CD14-positive monocyte (primary cell): Measurements from ENCODE around the gene SLX9. TPM values are rescaled to one million over a fixed set of nuclear protein-coding genes. Genes with fewer than 3 reads are reported as not detected.

ENCODE experiments used
- DNase-seq, 3 donors: peaks; one replicate each; pipeline ENCODE4 v3.0.0-alpha.2; 2011 to 2022
- H2AFZ ChIP-seq: 2 replicates; pipeline ENCODE4 v1.6.0; 2012; ENCODE audit warnings: mild to moderate bottlenecking, low read depth, low read length, inconsistent platforms; ENCODE audit not compliant: insufficient read depth, poor library complexity, severe bottlenecking
- H3K27ac ChIP-seq, 2 donors: 1 replicate in 1 of 2; 2 replicates in 1 of 2; pipeline ENCODE4 v1.5.1; 2012 to 2013; ENCODE audit warnings: low read length in 2 of 2, control low read depth in 1 of 2, inconsistent platforms in 1 of 2, low read depth in 1 of 2, mild to moderate bottlenecking in 1 of 2
- H3K27me3 ChIP-seq, 2 donors: one replicate each; pipeline versions ENCODE4 v1.6.0 to v1.6.1; 2011 to 2013; ENCODE audit warnings: low read length in 2 of 2; ENCODE audit not compliant: control insufficient read depth in 2 of 2, insufficient read depth in 2 of 2
- H3K36me3 ChIP-seq, 2 donors: replicated peaks in 1 of 2; 1 replicate in 1 of 2; 2 replicates in 1 of 2; pipeline versions ENCODE4 v1.5.1 to v1.6.1; 2012 to 2013; ENCODE audit warnings: low read length in 2 of 2, control low read depth in 1 of 2, inconsistent platforms in 1 of 2, mild to moderate bottlenecking in 1 of 2; ENCODE audit not compliant: insufficient read depth in 2 of 2, control insufficient read depth in 1 of 2
- H3K4me1 ChIP-seq, 2 donors: 1 replicate in 1 of 2; 2 replicates in 1 of 2; pipeline versions ENCODE4 v1.5.1 to v1.6.1; 2012 to 2013; ENCODE audit warnings: low read length in 2 of 2, control low read depth in 1 of 2, inconsistent platforms in 1 of 2, mild to moderate bottlenecking in 1 of 2, moderate library complexity in 1 of 2; ENCODE audit not compliant: insufficient read depth in 2 of 2, control insufficient read depth in 1 of 2
- H3K4me2 ChIP-seq: replicated peaks from 2 replicates; pipeline ENCODE3; 2012; ENCODE audit warnings: low read length, moderate library complexity, mild to moderate bottlenecking; ENCODE audit not compliant: poor library complexity, severe bottlenecking; ENCODE audit errors: extremely low read depth
- H3K4me3 ChIP-seq, 3 experiments: fragments of 200-600 bp in 1 of 3; sonication (generic) in 1 of 3; replicated peaks in 1 of 3; 1 replicate in 2 of 3; 2 replicates in 1 of 3; pipeline ENCODE4 v1.5.1; 2011 to 2013; ENCODE audit warnings: low read length in 3 of 3, mild to moderate bottlenecking in 3 of 3, control low read depth in 2 of 3, low read depth in 2 of 3, inconsistent platforms in 1 of 3, moderate library complexity in 1 of 3
- H3K79me2 ChIP-seq: 2 replicates; pipeline ENCODE4 v1.6.0; 2012; ENCODE audit warnings: mild to moderate bottlenecking, control low read depth, inconsistent platforms, low read length, moderate library complexity; ENCODE audit not compliant: insufficient read depth
- H3K9ac ChIP-seq: 2 replicates; pipeline ENCODE4 v1.6.0; 2017; ENCODE audit warnings: low read length, mild to moderate bottlenecking; ENCODE audit not compliant: insufficient read depth, poor library complexity, severe bottlenecking
- H3K9me3 ChIP-seq, 2 donors: replicated peaks in 1 of 2; 1 replicate in 1 of 2; 2 replicates in 1 of 2; pipeline versions ENCODE4 v1.5.1 to v1.6.1; 2012 to 2013; ENCODE audit warnings: low read length in 2 of 2, control low read depth in 1 of 2; ENCODE audit not compliant: control insufficient read depth in 1 of 2, insufficient read depth in 1 of 2
- H4K20me1 ChIP-seq: 2 replicates; pipeline ENCODE4 v1.6.0; 2012; ENCODE audit warnings: mild to moderate bottlenecking, low read length, control low read depth, moderate library complexity; ENCODE audit not compliant: insufficient read depth
- H3K27ac Mint-ChIP-seq, 7 donors: one replicate each; pipeline ENCODE4 v1.8.0; 2020; ENCODE audit warnings: mild to moderate bottlenecking in 7 of 7, mixed read lengths in 7 of 7, moderate library complexity in 6 of 7, inconsistent platforms in 2 of 7
- H3K27me3 Mint-ChIP-seq, 3 donors: one replicate each; pipeline ENCODE4 v1.8.0; 2021 to 2022; ENCODE audit warnings: low read depth in 3 of 3, mild to moderate bottlenecking in 3 of 3, mixed read lengths in 3 of 3, moderate library complexity in 3 of 3, inconsistent platforms in 1 of 3
- H3K36me3 Mint-ChIP-seq, 2 donors: one replicate each; pipeline ENCODE4 v1.8.0; 2020; ENCODE audit warnings: mixed read lengths in 2 of 2, inconsistent platforms in 1 of 2, mild to moderate bottlenecking in 1 of 2
- H3K4me1 Mint-ChIP-seq: one replicate; pipeline ENCODE4 v1.8.0; 2020; ENCODE audit warnings: mild to moderate bottlenecking, mixed read lengths
- H3K4me3 Mint-ChIP-seq, 2 donors: one replicate each; pipeline ENCODE4 v1.8.0; 2020; ENCODE audit warnings: mild to moderate bottlenecking in 2 of 2, mixed read lengths in 2 of 2, moderate library complexity in 1 of 2
- H3K9me3 Mint-ChIP-seq, 7 donors: one replicate each; pipeline ENCODE4 v1.8.0; 2020 to 2022; ENCODE audit warnings: mixed read lengths in 7 of 7, mild to moderate bottlenecking in 6 of 7, moderate library complexity in 6 of 7, inconsistent platforms in 2 of 7
- WGBS: methylation state at CpG from one replicate; pipeline ENCODE4 v1.1.5; 2013; ENCODE audit warnings: missing lambda C conversion rate; ENCODE audit not compliant: insufficient coverage; 5-methylcytosine and 5-hydroxymethylcytosine counted together
- intact Hi-C, 2 donors: fragments of 100-400 bp; cut with micrococcal nuclease; formaldehyde crosslinking; loops; one replicate each; pipeline versions ENCODE4 v1.15.0 to v1.15.1; 2023
- polyA plus RNA-seq, 3 donors: library from polyadenylated mRNA; depleted of rRNA in 1 of 3; unstranded in 2 of 3; stranded (reverse) in 1 of 3; fragments of 300-500 nt in 2 of 3; fragments of >200 nt in 1 of 3; fragmentation: Illumina TruSeq in 2 of 3; gene quantifications; 1 replicate in 2 of 3; 2 replicates in 1 of 3; pipeline ENCODE4 v1.2.3, GENCODE V29; 2012 to 2021
- TF ChIP-seq, protein P1 (sequence below): fragments of 200-600 bp; IDR thresholded peaks from one replicate; pipeline ENCODE4 v1.8.0; 2022; ENCODE audit warnings: antibody characterized with exemption, mild to moderate bottlenecking

Gene SLX9
- polyA plus RNA-seq, 3 donors = 7.5 to 9.0 (median 9.0) TPM

DNA sequence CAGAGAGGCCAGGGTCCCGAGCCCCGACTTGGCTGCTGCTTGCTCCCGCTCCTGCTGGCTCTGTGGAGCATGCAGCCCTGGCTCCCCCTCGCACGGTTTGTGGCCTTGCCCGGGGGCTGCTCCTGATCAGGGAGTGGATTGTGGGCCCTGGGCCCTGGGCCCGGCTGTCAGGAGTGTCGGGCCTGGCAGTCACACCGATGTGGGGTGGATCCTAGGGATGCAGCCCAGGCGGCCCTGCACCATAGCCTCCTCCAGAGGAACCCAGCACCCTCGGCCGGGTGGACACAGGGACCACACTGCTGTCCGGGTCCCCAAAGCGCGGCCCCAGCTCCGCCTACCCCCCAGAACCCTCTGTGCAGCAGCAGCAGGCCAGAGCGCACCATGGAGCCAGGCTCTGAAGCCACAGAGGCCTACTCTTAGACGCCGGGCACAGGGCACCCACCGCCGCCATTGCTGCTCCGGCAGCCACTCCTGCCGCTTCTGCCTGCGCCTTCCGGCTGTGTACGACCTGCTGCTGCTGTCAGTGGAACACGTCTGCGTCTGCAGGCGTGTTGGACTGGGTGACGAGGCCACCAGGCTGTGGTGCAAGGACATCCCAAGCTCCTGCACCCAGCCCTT lies 9.4 kb downstream of the SLX9 start:
- Histone ChIP-seq H3K79me2 (peaks cover 38% of the 10 kb centered on the region), H4K20me1 (peaks cover 45% of the 10 kb centered on the region), H2AFZ (no peak overlapping the region), H3K27me3 (no peaks in the 10 kb centered on the region), H3K4me1 (no peaks in the 10 kb centered on the region), H3K9me3 (no peaks in the 10 kb centered on the region), H3K9ac (no peak overlapping the region), H3K4me2 (no peak overlapping the region), H3K27ac (no peak overlapping the region), H3K4me3 (no peak overlapping the region), H3K36me3 (peaks cover 38 to 61% of the 10 kb centered on the region in 2 donors)
- no peak overlapping the region for H3K4me3 Mint-ChIP-seq
- peaks cover 44 to 62% of the 10 kb centered on the region in 2 donors for H3K36me3 Mint-ChIP-seq
- 87% methylated on average over 30 of the region's 30 CpGs for WGBS
- intact Hi-C loops = loop anchor here (2.0 kb wide), 2 partner anchors 180 to 188 kb away; no protein-coding TSS in a partner anchor
- peaks cover 0 to 2% (median 2%) of the 10 kb centered on the region in 3 donors for H3K27me3 Mint-ChIP-seq
- DNase-seq = no peak
- H3K27ac Mint-ChIP-seq = no peak overlapping the region
- no peaks in the 10 kb centered on the region for H3K9me3 Mint-ChIP-seq
- H3K4me1 Mint-ChIP-seq = no peaks in the 10 kb centered on the region
- TF ChIP-seq, protein P1, sequence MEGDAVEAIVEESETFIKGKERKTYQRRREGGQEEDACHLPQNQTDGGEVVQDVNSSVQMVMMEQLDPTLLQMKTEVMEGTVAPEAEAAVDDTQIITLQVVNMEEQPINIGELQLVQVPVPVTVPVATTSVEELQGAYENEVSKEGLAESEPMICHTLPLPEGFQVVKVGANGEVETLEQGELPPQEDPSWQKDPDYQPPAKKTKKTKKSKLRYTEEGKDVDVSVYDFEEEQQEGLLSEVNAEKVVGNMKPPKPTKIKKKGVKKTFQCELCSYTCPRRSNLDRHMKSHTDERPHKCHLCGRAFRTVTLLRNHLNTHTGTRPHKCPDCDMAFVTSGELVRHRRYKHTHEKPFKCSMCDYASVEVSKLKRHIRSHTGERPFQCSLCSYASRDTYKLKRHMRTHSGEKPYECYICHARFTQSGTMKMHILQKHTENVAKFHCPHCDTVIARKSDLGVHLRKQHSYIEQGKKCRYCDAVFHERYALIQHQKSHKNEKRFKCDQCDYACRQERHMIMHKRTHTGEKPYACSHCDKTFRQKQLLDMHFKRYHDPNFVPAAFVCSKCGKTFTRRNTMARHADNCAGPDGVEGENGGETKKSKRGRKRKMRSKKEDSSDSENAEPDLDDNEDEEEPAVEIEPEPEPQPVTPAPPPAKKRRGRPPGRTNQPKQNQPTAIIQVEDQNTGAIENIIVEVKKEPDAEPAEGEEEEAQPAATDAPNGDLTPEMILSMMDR = no peak

GRCh38 chr21:44949779-44950198 lies 10.0 kb downstream of the SLX9 start:
- Mint-ChIP-seq H3K9me3 (no peaks in the 10 kb centered on the region), H3K27me3 (peaks cover 0 to 2% (median 2%) of the 10 kb centered on the region in 3 donors), H3K27ac (no peak overlapping the region), H3K36me3 (peaks cover 42 to 62% of the 10 kb centered on the region in 2 donors), H3K4me3 (no peak overlapping the region), H3K4me1 (no peaks in the 10 kb centered on the region)
- Histone ChIP-seq H4K20me1 (peaks cover 45% of the 10 kb centered on the region), H3K4me2 (no peak overlapping the region), H3K4me3 (no peak overlapping the region), H3K9ac (no peak overlapping the region), H3K4me1 (no peaks in the 10 kb centered on the region), H3K9me3 (no peaks in the 10 kb centered on the region), H3K27me3 (no peaks in the 10 kb centered on the region), H2AFZ (no peak overlapping the region), H3K36me3 (peaks cover 34 to 58% of the 10 kb centered on the region in 2 donors), H3K79me2 (peaks cover 38% of the 10 kb centered on the region), H3K27ac (no peak overlapping the region)
- 10% methylated on average over 9 of the region's 10 CpGs for WGBS
- peak; percentile 54 to 78 (median 67) for DNase-seq
- TF ChIP-seq, protein P1 = peak; percentile 92
- intact Hi-C loops = loop anchor here (2.0 to 5.0 kb wide), 4 partner anchors 43 to 873 kb away; no protein-coding TSS in a partner anchor
